ENCODE measurements around the gene NKX2-2.

NKX2-2 gene

DNA sequence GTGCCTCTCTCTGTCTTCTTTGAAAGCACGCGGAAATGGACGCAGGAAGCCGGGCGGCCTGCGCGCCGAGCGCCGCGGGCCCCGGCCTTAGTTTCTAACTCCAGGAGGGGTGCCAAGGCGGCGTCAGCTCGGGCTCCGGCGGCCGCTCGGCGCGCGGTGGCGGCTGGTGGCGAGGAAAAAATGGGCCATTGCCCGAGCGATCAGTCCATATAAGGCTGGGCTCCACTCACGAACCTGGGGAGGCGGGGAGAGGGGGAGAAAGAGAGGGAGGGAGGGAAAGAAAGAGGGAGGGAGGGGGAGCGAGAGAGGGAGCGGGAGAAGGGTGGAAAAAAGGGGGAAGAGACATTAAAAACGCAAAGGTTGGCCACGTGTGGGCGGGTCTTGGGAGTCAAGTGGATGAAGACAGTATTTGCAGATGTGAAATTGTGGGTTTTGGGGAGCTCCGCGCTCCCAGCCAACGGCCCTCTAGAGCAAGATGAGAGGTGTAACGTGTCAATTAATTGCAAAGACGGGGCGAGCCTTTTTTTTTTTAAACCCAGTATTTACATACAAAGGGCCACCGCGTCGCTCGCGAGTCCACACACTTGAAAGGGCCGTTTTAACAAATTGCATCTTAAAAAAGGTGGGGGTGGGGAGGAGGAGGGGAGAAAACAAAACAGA is at the start of gene NKX2-2:
Gene NKX2-2, minus strand, starts transcription at position 184 of the 660 bp plus-strand sequence. CDS start 395 bp downstream, outside the sequence.
- no peak for DNase-seq

DNA sequence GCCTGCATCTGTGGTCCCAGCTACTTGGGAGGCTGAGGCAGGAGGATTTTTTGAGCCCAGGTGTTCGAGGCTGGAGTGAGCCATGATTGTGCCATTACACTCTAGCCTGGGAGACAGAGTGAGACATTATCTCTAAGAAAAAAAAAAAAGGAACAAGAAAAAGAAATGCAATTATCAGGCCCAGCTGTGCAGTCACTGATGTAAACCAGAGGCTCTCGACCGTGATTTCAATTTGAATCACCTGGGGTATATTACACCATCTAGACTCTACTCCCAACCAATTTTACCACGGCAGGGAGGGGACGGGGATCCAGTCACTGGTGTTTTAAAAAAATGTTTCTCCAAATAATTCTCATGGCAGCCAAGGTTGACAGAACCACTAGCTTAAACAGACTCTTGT is 48.8 kb upstream of the NKX2-2 start:
- no peak for DNase-seq

DNA sequence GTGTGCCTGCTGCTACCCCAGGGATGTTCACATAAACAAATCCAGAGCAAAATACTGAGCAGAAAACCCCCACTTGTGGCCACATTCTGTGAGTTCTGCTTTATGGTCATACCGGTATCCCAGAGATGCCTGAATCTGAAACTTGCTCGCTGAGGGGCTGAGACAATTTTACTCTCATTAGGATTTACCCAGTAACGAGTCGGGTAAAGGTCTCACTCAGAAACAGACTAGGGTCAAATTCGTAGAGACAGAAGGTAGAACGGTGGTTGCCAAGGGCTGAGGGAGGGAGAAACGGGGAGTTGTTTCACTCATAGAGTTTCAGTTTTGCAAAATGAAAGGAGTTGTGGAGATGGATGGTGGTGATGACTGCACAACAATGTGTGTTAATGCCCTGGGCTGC is 45.4 kb upstream of the NKX2-2 start:
- DNase-seq: peak; percentile 33

DNA sequence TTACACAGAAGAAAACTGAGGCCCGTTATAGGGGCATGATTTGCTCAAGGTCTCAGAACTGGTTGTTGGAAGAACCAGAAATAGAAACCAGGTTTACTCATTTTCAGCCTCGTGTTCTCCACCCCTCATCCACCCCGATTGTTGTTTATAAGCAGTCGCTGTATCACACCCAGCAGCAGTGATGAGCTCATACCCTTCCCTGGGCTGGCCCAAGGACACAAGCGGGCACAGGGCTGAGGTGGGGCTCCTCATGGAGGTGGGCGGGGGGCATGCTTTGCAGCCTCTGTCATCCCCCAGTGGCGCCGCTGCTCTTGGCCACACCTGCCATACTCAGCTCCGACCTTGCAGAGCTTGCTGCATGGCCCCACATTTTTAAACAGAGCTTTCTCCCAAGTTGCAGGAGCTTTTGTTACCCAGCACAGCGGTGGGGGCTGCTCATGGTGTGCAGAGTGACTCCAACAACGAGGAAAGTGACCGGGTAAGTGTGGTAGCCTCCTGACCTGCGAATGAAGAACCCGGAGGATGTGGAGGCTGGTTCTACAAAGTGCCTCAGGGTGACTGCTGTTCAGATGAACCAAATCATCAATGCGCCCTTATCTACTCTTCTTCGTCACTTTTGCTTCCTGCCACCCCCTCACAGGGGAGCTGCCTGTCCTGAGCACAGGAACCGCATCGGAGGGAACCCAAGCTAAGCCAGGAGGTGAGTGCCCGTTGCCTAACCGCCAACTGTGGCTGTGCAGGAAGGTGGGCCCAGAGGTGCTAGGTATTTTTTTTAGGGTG is 43.6 kb upstream of the NKX2-2 start:
- DNase-seq: peak; percentile 45

DNA sequence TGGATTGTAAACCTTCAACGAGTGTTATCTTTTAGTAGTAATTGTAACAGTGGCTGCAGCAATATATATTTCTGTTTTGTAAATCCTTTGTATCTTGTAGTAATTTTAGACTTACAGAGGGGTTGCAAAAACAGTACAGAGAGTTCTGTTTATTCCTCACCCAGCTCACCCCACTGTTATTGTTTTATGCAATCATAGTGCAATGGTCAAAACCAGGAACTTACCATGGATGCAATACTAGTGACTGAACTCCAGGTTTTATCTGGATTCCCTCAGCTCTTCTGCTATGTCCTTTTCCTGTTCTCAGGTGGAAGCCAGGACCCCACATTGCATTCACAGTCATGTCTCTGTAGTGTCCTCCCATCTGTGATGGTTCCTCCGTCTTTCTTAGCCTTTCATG is 42.5 kb upstream of the NKX2-2 start:
- no peak for DNase-seq

DNA sequence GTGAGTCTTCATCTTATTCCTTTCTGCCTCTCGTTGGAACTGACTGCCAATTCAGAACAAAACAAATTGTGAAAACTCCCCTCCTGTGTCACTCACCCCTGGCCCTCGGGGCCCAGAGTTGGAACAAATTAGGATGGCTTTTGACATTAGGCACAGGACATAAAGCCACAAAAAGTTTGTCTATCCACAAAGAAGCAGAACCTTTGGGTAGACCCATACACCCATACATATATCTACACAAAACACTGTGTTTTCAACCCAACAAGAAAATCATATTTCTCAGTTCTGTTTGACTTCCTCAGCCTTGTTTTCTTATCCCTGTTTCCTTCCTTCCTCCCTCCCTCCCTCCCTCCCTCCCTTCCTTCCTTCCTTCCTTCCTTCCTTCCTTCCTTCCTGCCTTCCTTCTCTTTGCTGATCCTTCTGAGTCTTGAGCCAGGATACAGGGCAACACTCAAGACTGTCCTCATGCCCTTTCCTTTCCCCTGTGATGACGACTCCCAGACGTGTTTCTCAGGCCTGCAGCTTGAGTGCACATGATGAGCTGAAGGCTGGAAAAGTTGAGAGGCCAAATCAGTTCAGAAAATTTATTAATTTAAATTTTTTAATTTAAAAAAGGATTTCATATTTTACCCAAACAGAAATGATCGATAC is 41.7 kb upstream of the NKX2-2 start:
- DNase-seq: no peak

GRCh38 chr20:21554985-21555384 is 41.1 kb upstream of the NKX2-2 start:
- no peak for DNase-seq

DNA sequence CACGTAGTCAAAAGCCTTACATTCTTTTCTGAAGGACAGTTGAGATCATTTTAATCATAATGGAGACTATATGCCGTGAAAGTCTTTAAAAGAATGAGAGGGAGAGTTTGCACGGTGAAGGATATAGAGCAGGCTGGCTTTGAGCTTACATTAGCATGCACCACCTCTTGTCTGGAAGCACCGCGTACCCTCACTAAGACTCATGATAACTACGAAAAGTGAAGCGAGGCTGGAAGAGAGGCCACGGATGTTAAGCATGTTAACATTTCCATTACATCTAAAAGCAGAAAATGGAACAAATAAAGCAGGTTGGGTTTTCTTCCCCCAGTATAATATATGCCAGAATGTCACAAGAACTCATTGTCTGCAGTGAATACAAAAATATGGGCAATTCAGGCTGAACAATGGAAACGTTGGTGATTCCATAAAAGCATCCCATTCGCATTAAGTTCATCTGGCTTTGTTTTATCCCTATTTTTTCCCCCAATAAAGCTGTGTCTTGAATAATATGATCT is 40.6 kb upstream of the NKX2-2 start:
- no peak for DNase-seq

GRCh38 chr20:21550587-21550986 is 36.7 kb upstream of the NKX2-2 start:
- DNase-seq: no peak

- peak; percentile 55 for DNase-seq
These were observed 34.6 kb upstream of the NKX2-2 start for GRCh38 chr20:21548390-21549035.

DNA sequence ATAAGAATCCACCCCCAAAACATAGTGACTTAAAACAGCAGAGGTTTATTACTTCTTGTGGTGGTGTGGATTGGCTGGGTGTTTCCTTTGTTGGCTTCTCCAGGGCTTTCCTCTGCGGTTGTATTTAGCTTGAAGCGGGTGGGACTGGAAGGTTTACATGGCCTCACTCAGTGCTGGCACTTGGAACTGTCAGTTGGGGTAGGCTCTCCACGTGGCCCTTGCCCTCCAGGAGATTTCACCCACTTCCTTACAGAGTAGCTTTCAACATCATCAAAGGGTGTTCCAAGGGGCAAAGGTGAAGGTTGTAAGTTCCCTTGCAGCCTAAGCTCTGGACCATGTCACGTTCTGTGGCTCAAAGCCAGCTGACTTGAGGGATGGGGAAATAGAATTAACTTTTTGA is 32.5 kb upstream of the NKX2-2 start:
- DNase-seq: no peak

DNA sequence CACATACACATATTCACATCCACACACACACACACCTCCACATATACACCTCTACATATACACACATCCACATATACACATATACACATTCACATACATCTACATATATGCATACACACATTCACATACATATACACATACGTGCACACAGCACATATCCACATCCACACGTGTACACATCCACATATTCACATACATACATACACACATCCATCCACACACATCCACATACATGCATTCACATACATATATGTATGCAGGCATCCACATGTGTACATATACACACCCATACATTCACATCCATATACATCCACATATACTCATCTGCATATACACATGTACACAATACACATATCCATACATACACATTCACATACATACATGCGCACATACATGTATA is 25.6 kb upstream of the NKX2-2 start:
- DNase-seq: no peak

DNA sequence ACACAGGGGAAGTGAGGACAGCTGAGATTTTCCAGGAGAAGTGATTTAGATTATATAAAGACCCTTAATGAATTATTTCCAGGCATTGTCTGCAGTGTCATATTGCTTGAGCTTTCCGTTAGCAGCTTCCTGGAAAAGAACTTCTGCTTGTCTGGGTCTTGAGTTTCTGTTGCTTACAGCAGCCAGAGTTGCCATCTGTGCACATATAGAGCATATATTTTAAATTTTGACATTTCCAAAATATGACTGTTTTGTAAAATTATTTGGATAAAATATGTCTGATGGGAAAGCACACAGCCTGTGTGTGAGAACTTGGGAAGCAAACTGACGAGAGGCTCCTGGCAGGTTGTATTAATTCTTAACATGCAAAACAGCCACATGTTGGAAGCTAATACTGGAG is 21.0 kb upstream of the NKX2-2 start:
- no peak for DNase-seq

GRCh38 chr20:21534453-21534852 is 20.6 kb upstream of the NKX2-2 start:
- DNase-seq: no peak

DNA sequence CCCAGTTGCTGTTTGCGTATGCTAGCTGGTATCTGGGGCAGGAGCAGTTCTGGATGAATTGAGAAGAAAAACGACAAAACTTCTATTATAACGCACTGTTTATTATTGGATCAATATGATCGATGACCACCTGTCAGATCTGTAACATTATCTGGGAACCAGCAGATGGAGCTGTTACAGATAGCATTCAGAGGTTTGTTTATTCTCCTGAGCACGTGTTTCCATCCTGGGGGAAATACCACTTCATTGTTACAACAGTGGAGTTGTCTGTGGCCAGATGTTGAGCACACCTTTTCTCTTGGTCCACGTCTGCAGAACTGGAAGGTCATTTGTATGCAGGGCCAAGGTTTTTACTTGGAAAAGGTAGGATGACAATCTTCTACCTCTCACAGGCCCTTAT is 16.0 kb upstream of the NKX2-2 start:
- no peak for DNase-seq

- no peak for DNase-seq
These were observed 15.0 kb upstream of the NKX2-2 start for GRCh38 chr20:21528870-21529269.

DNA sequence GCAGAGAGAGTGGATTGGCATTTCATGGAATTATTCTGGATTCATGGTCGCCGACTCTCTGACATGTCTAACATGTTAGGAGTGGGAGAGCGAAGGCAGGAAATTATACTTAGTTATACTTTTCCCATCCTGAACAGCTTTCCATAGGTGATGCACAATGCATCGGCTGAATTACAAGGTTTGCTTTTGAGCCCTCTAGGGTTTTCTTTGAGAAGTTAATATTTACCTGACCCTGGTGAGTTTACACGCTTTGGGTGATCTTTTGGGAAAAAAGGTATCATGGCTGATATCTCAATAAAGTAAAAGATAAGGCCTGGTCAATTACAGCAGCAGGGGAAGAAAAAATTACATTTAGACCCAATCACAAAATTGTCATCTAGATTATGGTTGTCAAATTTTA is 14.0 kb upstream of the NKX2-2 start:
- no peak for DNase-seq

GRCh38 chr20:21526776-21527175 is 12.9 kb upstream of the NKX2-2 start:
- DNase-seq: no peak

- DNase-seq: no peak
These were observed 10.0 kb upstream of the NKX2-2 start for GRCh38 chr20:21523895-21524294.

- no peak for DNase-seq
These were observed 9.5 kb upstream of the NKX2-2 start for GRCh38 chr20:21523281-21523868.

- no peak for DNase-seq
These were observed 8.8 kb upstream of the NKX2-2 start for GRCh38 chr20:21522481-21523280.

Measured in stimulated activated CD4-positive, alpha-beta T cell treated with anti-CD3 and anti-CD28 coated beads, Interleukin-4, amount 100 ng/mL, for 24 hours (primary cell).